Embryonic facial prominence (tissue), 1 donor: Measurements from ENCODE around the gene BPIFB2.

Source experiments
- DNase-seq: peaks from one replicate; pipeline ENCODE4 v3.0.0-alpha.2; 2016; ENCODE audit errors: extremely low spot score

Gene BPIFB2

DNA sequence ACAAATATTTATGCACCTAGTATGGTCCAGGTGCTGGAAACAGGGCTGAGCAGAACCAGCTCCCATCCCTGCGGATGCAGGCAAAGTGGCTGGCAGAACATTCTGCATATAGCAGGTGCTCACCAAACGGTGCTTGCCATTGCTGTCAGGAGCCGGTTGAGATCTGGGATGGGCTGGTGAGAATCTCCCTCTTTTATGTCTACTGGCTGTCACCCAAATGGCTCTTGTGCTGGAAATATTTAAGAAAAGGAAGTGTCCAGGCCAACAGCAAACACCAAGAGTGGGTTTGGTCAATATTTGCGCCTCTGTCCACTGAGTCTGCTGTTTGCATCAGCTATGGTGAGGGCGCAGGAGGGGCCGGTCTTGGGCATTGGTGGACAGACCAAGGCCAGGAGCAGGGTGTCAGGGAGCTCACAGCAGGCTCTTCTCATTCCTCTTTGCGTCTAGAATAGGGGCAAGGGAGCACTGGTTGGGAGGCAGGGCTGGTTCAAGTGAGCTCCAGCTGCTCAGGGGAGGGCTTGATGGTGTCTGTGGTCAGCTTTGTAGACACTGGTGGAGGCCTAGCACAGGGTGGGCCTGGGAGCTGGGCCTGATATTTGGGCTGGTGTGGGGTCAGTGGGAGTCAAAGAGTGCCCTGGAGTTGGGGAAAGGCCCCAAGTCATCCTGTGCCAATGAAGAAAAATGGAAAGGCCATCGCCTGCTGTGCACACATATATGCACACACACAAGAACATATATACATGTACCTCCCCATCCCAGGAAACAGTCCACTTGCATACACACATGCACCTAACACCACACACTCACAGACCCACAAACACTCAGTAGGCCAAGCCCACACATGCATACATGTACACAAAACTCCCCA lies 1.4 kb upstream of the BPIFB2 start:
- DNase-seq: no peak

DNA sequence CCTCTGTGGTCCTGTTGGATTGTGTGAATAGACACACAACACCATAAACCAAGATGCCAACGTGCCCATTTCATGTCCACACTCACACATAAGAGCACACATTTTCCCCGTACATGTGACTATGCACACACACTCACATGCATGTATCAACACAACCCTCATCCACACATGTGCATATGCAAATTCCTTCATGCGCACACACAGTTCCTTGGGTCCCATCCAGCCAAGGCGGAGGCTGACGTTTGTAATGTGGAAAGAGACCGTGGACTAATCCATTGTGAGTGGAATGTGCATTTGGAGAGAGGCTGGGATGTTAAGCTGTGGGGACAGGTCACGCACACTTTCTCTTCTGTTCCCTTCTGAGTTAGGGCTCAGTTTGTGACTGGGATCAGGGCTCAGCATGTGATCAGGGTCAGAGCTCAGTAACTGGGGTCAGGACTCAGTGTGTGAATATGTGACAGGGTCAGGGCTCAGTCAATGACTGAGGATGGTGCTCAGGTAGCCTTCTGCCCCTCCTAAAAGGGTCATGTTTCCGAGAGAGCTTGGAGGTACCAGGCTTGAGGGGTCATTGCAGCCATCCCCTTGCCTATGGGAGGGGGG lies 628 bp upstream of the BPIFB2 start:
- no peak for DNase-seq

DNA sequence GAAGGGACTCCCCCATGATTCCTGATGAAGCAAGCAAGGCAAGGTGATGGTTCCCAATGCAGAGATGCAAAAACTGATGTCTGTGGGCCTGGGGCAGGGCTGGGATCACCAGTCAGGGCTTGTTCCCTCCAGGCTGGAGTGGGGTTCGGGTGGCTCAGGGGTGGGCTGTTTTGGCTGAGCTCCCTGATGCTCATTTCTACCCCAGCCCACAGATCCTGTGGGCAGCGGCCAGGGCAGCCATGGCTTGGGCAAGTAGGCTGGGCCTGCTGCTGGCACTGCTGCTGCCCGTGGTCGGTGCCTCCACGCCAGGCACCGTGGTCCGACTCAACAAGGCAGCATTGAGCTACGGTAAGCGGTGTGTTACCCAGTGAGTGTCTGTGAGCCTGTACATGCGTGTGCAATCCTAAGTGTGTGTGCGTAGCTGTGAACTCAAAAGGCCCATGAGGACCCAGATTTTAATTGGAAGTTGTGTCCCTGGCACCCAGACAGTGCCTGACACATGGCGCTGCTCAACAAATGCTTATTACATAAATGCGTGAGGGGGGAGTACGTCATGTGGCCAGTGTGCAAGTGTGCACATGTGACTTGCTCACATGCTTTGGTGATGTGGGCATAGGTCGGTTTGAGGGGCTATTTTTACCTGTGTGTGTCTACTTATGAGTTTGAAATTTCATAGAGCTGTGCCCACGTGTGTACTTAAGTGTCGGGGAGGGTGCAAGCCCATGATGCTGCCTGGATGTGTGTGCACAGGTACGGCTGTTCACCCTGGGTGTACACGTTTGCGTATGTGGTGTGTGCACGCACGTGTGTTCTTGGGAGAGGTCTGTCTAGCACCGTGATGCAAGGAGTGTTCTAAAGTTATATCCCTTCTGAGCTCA lies 1.1 kb downstream of the BPIFB2 start:
- DNase-seq: no peak

DNA sequence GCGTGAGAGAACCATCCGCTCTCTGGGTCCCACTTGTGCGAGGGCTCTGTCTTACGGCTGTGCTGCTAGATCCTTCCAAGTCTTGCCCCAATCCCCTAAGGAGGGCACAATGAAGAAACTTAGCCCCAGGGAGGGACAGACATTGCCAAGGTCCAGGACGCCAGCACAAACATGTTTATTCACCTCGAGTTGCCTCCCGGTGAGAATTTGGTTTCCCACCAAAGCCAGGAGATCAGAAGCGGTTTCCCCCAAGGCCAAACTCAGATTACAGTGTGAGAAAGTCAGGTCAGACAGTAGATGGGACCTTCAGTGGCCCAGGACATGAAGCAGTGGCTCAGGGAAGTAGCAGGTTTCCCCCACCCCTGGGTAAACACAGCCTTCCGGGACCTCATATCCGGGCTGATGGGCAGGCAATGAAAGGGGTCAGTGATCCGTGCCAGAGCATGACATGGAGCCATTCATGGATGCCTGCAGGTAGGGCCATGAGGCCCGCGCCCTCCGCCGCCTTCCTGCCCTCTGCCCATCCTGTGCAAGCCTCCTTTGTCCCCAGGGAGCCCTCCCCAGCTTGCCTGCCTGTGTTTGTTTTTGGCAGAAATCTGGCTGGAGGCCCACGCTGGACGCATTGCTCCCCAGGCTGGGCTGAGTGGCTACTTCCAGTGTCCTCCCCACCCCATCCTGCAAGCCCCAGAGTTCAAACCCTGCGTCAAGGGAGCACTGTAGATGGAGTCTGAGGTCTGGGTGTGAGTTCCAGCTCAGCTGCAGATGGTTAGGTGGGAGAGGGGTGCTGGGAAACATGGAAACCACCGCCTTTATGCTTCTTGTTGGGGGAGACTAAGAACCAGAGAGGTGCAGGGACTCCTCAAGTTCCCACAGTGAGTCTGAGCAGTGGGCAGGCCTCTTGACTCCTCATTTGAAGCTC lies 2.0 kb downstream of the BPIFB2 start:
- no peak for DNase-seq

DNA sequence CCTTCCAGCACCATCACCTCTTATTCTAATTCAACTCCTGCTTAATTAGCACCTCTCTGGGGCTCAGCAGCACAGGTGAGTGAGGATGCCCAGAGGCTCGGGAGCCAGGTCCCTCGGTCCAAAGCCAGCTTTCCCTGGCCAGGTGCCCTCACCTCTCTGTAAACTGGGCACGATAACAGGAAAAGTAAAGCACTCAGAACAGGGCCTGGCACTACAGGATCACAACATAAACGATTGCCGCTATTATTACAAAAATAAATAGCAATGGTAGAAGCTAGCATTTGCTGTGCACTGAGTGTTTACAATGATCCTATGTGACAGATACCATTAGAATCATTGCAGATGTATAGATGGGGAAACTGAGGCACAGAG lies 2.6 kb downstream of the BPIFB2 start:
- no peak for DNase-seq

DNA sequence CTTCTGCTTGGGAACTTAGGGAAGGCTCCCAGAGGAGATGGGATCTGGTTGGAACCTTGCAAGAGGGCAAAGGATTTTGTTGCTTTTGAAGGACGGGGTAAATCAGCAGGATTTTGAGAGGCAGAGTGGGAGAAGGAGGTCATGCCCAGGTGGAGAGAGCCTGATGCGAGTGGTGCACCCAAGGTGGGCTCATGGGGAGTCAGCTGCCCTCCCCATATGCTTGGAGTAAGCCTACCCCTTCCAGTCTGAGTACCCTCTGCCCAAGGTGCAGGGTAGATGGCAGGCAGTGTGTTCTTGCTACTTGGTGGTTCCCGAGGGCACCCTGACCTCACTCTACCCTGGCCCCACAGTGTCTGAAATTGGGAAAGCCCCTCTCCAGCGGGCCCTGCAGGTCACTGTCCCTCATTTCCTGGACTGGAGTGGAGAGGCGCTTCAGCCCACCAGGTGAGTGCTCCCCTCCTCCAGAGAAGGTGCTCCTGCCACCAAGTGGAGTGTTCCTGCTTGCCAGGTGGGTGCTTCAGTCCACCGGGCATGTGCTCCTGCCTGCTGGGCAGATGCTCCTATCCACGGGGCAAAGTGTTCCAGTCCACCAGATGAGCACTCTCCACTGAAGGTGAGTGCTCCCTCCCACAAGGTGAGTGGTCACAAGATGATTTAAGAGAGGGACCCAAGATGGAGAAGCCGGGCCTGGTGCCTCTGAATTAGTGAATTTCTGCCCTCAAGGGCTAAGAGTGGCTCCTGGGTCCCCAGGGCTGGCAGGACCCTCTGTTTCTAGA lies 3.4 kb downstream of the BPIFB2 start:
- no peak for DNase-seq

DNA sequence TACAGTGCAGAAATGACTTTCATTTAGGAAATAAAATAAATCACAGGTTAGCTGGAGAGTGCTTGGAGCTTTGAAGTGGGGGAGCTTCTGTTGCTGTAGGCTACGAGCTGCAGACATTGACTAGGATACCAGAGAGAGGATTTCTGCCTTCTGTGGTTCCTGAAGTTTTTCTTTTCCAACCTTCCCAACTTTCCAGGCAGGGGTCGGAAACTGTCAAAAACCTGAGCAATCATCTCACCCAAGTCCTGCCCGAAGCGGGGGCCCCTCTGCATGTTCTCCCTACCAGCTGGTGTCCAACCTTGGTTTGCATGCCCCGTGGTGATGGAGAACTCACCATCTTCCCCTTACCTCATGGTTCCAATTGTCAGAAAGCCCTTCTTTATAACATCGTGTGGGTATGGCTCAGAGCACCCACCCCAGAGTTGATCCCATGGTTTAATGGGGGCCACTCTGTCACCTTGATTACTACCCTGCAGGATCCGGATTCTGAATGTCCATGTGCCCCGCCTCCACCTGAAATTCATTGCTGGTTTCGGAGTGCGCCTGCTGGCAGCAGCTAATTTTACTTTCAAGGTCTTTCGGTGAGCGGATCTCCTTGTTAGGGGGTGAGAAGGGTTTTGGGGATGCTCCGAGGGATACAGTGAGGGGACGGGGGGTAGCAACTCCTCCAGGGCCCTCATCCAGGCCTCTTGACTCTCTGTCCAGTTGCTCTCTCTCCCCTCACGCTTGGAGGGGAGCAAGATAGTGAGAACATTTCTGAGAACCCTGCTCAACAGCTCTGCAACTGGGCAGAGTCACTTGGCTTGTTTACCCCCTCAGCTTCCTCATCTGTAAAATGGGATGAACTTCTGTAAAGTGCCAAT lies 5.1 kb downstream of the BPIFB2 start:
- no peak for DNase-seq

DNA sequence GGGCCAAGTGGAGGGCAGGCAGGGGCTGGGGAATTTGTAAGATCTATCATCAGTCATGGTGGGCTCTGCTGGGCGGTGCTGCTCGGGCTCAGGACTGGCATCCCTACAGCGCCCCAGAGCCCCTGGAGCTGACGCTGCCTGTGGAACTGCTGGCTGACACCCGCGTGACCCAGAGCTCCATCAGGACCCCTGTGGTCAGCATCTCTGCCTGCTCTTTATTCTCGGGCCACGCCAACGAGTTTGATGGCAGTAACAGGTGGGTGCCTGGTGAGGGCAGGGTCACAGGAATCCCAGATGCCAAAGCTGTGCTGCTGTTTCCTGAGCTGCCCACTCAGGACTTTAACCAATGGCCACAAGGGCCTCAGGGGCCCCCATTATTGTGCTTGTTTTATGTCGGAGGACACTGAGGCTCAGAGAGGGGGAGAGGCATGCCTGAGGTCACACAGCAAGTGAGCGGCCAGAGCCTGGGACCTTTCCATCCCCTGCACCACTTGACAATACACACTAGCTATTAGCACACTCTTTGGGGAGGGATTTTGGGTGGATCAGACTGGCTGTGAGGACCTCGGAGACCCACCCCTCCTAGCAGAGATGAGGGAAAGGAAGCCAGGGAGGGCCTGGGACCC lies 6.3 kb downstream of the BPIFB2 start:
- no peak for DNase-seq

DNA sequence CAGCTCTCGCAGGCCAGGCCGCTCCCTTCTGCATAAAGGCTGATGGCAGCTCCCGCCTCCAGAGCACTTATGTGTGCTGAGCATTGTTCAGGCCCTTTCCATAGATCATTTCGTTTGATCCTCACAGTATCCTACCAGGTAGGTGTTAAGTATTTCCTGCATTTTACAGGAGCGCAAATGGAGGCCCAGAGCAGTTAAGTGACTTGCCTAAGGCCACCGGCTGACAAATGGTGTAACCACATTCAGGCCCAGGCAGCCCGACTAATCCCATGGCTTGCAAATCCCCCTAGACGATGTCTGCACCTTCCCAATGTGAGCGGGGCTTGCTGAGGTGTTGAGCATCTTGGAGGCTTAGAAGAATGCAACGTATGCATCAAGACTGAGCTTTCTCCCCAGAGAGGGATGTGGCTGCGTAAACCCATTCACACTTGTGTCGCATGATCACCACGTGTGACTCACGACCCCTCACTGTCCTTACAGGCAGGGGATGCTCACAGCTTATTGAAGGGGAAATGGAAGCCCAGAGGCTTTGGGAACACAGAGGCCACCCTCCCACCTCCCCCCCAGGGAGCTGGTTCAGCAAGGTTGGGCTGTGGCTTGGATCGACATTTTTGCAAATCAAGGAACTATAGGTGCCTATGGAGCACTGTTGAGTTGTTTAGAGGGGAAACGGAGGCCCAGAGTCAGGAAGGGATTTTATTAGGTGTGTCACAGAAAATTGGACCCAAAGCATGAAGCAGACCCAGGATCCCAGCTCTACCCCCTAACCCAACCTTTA lies 7.0 kb downstream of the BPIFB2 start:
- DNase-seq: no peak

DNA sequence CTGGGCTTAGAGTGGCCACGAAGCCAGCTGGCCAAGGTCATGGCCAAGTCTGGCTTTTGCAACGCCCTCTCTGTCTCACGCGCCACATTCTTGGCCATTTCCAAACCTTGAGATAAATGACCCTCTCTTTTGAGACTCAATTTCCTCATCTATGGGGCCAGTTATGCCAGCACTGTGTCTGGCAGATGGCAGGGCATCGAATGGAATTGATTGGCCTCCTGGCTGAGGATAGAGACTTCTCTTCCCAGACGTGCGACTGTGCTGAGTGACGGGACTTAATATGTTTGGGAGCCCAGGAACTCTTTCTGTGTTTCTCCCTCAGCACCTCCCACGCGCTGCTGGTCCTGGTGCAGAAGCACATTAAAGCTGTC lies 7.6 kb downstream of the BPIFB2 start:
- DNase-seq: no peak

DNA sequence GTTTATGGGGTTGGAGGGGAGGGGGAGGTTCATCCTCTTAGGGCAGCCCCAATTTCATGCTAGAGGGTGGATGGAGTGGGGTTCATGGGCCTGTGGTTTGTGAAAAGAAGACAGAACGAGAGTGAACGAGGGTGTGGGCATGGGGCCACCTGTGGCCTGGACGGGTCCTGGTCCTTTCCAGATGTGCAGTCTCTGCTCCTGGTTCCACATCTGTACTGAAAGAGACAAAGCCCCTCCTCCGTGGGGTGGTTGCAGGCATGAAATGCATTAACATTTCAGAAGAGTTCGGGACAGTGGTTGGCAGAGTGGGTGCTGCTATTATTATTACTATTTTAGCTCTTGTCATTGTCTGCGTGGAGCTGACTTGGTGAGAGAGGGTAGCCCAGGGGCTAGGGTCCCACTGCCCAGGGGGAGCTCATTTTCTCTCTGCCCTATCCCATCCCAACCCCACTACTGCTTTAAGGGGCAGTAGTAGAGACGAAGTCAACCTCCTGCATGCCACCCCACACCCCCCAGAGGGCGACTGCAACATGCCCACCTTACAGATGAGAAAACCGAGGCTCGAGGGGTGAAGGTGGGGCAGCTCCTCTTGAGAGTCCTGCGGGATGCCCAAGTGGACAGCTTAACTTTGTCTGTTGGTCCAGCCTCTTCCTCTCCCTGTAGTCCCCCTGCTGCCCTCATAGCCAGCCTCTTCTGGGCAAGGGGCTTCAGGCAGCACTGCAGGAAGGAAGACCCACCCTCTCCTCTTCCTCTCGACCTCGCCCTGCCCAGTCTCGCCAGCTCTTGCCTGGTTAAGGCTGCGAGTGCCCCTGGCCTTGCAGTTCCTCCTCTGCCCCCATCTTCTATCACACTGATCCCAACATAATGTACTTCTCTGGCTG lies 8.4 kb downstream of the BPIFB2 start:
- no peak for DNase-seq

DNA sequence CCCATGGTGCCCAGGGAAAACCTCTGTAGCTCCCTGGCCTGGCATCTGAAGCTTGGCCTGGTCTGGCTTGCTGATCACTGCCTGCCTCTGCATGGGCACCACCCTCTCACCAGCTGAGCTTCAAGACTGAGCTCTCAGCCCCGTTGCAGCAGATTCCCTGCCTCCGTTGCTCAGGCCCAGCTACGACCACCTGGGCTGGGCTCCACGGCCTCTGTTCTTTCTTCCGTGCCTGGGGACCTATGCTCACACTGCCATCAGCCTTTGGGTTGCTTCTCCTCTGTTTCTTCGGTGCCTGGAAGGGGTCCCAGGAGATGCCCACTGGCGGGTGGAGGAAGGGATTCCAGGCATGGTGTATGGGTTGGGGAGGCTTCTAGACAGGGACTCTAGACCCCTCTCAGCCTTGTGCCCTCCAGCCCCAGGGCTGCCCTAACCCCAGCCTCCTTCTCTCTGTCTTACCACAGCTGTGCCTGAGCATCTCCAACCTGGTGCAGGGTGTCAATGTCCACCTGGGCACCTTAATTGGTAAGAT lies 9.1 kb downstream of the BPIFB2 start:
- DNase-seq: no peak

DNA sequence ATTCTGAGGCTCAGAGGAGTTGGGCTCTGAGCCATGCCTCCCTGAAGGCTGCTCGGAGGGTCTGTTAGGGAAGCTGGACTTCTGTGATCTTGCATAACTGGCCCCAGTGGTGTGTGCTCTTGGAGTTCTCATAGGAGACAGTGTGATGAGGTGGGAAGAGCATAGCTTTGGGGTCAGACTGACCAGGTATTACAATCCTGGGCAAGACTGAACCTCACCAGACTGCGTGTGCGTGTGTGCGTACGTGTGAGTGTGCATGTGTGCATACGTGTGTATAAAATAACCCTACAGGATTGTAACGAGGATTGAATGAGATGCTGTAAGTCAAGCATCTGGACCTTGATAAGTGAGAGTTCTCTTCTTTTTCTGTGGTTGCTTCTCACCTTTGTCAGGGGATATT lies 10.0 kb downstream of the BPIFB2 start:
- no peak for DNase-seq

DNA sequence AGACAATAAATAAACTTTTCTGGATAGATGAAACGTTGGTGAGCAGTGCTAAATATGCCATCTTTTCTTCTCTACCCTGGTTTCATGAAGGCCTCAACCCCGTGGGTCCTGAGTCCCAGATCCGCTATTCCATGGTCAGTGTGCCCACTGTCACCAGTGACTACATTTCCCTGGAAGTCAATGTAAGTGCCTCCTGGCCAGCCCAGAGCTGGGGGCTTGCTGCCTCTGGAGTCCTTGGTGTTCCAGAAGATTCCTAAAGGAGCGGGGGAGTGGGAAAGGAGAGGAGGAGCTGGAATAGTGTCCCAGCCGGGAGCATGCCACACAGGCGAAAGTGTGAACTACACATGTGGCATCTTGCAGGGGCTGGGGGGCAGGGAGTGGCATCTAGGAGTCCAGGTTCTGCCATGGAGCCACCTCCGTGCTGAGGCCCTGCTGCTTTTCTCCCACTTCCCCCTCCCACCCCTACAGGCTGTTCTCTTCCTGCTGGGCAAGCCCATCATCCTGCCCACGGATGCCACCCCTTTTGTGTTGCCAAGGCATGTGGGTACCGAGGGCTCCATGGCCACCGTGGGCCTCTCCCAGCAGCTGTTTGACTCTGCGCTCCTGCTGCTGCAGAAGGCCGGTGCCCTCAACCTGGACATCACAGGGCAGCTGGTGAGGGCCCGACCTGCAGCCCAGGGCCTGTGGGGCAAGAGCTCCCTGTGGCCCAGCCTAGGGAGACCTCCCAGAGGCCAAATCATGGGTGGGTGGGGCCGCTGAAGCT lies 10.8 kb downstream of the BPIFB2 start:
- DNase-seq: no peak

DNA sequence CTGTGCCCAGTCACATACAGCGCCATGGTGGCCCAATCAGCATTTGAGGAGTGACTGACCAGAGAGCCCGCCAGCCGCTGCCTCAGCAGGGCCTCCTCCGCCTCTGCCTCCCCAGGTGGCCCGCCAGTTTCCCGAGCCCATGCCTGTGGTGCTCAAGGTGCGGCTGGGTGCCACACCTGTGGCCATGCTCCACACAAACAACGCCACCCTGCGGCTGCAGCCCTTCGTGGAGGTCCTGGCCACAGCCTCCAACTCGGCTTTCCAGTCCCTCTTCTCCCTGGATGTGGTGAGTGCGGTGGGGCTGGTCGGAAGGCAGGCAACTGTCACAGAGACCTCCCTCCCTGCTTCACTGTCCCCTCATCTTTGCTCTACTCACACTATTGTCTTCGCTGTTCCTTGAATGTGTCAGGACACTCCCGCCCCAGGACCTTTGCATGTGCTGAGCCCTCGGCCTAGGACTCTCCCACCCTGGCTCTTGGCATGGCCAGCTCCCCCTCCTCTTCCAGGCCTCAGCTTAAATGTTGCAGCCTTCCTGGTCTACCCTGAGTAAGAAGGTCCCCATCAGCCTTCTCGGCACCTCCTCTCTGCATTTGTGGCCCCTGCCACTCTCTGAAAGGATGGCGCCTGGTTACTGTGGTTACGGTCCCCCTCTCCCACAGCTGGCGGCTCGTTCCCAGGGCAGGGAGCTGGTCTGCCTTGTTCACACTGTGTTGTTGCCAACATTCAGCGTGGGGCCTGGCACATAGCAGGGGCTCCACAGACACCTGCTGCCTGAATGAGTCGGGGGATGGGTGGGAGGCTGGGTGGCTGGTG lies 12.2 kb downstream of the BPIFB2 start:
- DNase-seq: no peak
